Panc1 (cell line): Measurements from ENCODE around the gene RNF144A.

Source experiments
- POLR2AphosphoS5 ChIP-seq: IDR thresholded peaks from 2 replicates; pipeline ENCODE4 v1.6.1; 2012; ENCODE audit warnings: mild to moderate bottlenecking, low read depth, low read length, moderate library complexity
- SIN3A ChIP-seq: IDR thresholded peaks from 2 replicates; pipeline ENCODE4 v1.6.1; 2012; ENCODE audit warnings: low read depth, mild to moderate bottlenecking, low read length, moderate library complexity, borderline replicate concordance; ENCODE audit not compliant: insufficient read depth
- TF ChIP-seq, protein P1 (sequence below), 2 experiments: IDR thresholded peaks; 2 replicates each; pipeline ENCODE4 v1.6.1; 2011 to 2012; ENCODE audit warnings: low read depth in 2 of 2, control low read depth in 1 of 2, low read length in 1 of 2, mild to moderate bottlenecking in 1 of 2, moderate library complexity in 1 of 2; ENCODE audit not compliant: insufficient read depth in 1 of 2
- TF ChIP-seq, protein P2 (sequence below): fragments of 450-650 bp; IDR thresholded peaks from 2 replicates; pipeline ENCODE4 v1.5.1; 2017; ENCODE audit warnings: mild to moderate bottlenecking

DNA sequence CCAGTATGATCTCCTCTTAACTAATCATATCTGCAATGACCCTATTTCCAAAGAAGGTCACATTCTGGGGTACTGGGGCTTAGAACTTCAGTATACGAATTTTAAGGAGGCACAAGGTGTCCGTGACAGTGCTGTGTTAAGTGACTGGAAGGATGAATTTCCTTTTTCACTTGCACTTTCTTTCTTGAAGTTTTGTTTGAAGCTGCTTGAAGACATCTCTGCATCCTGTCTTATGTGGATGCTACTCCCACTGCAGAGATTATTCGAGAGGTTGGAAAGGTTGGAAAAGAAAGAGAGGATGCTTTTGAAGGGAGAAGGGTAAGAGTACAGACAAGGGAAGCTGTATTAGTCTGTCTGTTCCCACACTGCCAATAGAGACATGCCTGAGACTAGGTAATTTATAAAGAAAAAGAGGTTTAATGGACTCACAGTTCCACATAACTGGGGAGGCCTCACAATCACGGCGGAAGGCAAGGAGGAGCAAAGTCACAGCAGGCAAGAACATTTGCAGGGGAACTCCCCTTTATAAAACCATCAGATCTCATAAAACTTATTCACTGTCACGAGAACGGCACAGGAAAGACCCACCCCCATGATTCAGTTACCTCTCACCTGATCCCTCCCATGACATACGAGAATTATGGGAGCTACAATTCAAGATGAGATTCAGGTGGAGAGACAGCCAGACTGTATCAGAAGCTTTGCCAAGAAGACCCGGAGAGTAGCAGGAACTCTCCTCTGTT, 3.6 kb upstream of the RNF144A start:
- TF ChIP-seq, protein P1, sequence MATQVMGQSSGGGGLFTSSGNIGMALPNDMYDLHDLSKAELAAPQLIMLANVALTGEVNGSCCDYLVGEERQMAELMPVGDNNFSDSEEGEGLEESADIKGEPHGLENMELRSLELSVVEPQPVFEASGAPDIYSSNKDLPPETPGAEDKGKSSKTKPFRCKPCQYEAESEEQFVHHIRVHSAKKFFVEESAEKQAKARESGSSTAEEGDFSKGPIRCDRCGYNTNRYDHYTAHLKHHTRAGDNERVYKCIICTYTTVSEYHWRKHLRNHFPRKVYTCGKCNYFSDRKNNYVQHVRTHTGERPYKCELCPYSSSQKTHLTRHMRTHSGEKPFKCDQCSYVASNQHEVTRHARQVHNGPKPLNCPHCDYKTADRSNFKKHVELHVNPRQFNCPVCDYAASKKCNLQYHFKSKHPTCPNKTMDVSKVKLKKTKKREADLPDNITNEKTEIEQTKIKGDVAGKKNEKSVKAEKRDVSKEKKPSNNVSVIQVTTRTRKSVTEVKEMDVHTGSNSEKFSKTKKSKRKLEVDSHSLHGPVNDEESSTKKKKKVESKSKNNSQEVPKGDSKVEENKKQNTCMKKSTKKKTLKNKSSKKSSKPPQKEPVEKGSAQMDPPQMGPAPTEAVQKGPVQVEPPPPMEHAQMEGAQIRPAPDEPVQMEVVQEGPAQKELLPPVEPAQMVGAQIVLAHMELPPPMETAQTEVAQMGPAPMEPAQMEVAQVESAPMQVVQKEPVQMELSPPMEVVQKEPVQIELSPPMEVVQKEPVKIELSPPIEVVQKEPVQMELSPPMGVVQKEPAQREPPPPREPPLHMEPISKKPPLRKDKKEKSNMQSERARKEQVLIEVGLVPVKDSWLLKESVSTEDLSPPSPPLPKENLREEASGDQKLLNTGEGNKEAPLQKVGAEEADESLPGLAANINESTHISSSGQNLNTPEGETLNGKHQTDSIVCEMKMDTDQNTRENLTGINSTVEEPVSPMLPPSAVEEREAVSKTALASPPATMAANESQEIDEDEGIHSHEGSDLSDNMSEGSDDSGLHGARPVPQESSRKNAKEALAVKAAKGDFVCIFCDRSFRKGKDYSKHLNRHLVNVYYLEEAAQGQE (IDR thresholded peaks at IDR 0.05; ENCODE audit: insufficient read depth in 1 of 2, low read depth in 2 of 2, low read length in 1 of 2), result no peak
- TF ChIP-seq, protein P2, sequence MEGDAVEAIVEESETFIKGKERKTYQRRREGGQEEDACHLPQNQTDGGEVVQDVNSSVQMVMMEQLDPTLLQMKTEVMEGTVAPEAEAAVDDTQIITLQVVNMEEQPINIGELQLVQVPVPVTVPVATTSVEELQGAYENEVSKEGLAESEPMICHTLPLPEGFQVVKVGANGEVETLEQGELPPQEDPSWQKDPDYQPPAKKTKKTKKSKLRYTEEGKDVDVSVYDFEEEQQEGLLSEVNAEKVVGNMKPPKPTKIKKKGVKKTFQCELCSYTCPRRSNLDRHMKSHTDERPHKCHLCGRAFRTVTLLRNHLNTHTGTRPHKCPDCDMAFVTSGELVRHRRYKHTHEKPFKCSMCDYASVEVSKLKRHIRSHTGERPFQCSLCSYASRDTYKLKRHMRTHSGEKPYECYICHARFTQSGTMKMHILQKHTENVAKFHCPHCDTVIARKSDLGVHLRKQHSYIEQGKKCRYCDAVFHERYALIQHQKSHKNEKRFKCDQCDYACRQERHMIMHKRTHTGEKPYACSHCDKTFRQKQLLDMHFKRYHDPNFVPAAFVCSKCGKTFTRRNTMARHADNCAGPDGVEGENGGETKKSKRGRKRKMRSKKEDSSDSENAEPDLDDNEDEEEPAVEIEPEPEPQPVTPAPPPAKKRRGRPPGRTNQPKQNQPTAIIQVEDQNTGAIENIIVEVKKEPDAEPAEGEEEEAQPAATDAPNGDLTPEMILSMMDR, result no peak
- TF ChIP-seq SIN3A (no peak), POLR2AphosphoS5 (no peak)
